OCI-LY1 (cell line): ENCODE data around the gene ZNF785.

Experiments
- EZH2 ChIP-seq: fragments of 200-600 bp; sonication (generic), shearing (Covaris generic); IDR thresholded peaks from 2 replicates; pipeline ENCODE4 v1.8.0; 2017; ENCODE audit warnings: borderline replicate concordance, mixed run types, mild to moderate bottlenecking, antibody characterized with exemption, low read length, moderate library complexity, mixed read lengths
- TF ChIP-seq, protein P1 (sequence below): fragments of 200-600 bp; sonication (generic), shearing (Covaris generic); IDR thresholded peaks from 2 replicates; pipeline ENCODE4 v1.5.1; 2017; ENCODE audit warnings: mild to moderate bottlenecking, antibody characterized with exemption, low read length, moderate library complexity, mixed read lengths

DNA sequence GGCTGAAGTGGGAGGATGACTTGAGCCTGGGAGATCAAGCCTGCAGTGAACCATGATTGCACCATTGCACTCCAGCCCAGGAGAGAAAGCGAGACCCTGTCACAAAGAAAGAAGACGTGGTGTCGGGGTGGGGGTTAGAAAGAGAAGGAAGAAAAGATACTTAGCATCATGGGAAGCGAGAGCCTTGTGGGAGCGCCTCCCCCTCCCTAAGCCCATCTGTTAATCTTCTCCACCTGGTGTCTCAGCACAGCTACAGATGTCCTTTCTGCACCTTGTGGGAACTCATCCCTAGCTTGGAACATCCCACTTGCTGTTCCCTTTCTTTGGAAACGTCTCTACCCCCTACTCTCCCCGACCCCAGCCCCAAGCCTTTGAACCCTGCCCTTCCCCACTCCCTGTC lies 20.0 kb downstream of the ZNF785 start:
- TF ChIP-seq, protein P1, sequence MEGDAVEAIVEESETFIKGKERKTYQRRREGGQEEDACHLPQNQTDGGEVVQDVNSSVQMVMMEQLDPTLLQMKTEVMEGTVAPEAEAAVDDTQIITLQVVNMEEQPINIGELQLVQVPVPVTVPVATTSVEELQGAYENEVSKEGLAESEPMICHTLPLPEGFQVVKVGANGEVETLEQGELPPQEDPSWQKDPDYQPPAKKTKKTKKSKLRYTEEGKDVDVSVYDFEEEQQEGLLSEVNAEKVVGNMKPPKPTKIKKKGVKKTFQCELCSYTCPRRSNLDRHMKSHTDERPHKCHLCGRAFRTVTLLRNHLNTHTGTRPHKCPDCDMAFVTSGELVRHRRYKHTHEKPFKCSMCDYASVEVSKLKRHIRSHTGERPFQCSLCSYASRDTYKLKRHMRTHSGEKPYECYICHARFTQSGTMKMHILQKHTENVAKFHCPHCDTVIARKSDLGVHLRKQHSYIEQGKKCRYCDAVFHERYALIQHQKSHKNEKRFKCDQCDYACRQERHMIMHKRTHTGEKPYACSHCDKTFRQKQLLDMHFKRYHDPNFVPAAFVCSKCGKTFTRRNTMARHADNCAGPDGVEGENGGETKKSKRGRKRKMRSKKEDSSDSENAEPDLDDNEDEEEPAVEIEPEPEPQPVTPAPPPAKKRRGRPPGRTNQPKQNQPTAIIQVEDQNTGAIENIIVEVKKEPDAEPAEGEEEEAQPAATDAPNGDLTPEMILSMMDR = no peak
- no peak for TF ChIP-seq EZH2
